Measurements from ENCODE around the gene CNNM2.
"Not testable (repeated sequence)": the region's sequence is repeated elsewhere in the genome, so short reads cannot be mapped to it uniquely, and the experiment has no call there.

Gene CNNM2

DNA sequence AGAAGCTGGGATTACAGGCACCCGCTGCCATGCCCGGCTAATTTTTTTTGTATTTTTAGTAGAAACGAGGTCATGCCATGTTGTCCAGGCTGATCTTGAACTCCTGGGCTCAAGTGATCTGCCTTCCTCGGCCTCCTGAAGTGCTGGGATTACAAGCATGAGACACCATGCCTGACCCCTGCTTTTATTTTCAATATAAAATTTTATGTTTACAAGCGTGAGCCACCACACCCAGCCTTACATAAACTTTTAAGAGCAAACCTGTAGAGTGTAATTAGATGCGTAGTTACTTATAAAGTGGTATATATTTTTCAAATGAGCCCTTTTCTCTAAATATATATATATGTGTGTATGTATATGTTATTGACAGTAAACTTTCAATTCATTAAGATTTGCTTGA lies 8.7 kb downstream of the CNNM2 start:
- DNase-seq (ENCODE audit: low spot score), result no peak

- no peak for DNase-seq (ENCODE audit: low spot score)
These were observed 9.4 kb downstream of the CNNM2 start for GRCh38 chr10:102927311-102928010.

DNA sequence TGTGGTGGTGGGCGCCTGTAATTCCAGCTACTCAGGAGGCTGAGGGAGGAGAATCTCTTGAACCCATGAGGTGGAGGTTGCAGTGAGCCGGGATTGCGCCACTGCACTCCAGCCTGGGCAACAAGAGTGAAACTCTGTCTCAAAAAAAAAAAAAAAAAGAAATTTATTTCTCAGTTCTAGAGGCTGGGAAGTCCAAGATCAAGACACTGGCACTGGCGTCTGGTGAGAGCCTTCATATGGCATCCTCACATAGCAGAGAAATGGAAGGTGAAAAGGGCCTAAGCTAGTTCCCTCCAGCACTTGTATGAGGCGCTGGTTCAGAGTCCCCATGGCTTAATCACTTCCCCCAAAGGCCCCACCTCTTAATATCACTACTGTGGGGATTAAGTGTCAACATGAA lies 10.3 kb downstream of the CNNM2 start:
- not testable (repeated sequence) for DNase-seq (ENCODE audit: low spot score)

GRCh38 chr10:102930720-102931119 lies 12.6 kb downstream of the CNNM2 start:
- no peak for DNase-seq (ENCODE audit: low spot score)

GRCh38 chr10:102931643-102932042 lies 13.5 kb downstream of the CNNM2 start:
- no peak for DNase-seq (ENCODE audit: low spot score)

- DNase-seq (ENCODE audit: low spot score), result no peak
These were observed 17.4 kb downstream of the CNNM2 start for GRCh38 chr10:102935505-102935904.

DNA sequence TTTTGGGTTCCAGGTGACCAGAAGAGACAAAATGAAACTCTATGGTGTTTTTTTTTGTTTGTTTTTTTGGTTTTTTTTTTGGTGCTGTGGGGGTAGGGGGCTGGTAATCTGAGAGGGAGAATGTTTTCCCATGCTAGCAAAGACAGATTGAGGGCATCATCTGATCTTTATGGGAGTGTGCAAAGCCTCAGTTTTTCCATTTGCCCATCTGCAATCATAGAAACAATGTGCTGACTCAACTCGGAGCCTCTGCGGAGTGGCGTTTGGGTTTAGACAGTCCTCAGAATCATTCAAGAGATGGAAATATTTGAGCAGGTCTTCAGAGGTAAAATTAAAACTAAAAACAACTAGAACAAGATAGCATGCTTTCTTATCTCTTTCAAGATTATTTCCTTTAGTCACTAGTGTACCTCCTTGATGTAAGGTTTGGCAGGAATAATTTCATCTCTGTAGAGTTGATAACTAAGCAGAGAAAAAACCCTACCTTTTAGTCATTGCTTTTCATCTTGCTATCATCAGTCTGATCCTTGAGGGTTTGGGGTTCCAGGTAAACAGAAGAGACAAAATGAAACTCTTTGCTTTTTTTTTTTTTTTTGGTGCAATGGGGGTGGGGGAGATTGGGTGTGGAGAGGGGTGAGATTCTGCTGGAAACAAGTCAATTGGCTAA lies 18.0 kb downstream of the CNNM2 start:
- DNase-seq (ENCODE audit: low spot score), result no peak

- no peak for DNase-seq (ENCODE audit: low spot score)
These were observed 23.3 kb downstream of the CNNM2 start for GRCh38 chr10:102941401-102941800.

DNA sequence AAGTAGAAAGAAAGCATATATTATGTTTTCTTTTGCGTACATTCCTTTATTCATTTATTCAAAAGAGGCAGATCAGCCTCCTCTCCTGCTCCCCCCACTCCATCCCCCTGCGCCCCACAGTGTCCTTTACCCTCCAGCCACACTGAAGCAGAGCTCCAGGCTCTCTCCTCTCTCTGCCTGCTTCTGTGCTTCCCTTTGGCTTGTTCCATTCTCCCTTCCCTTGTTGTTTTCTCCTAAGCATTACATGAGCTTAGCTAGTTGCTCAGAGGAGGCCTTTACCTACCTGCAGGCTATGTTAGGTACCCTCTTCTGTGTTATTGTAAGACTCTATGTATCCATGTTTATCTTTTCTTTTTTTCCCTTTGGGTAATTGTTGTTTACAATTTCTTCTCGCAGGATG lies 27.4 kb downstream of the CNNM2 start:
- no peak for DNase-seq (ENCODE audit: low spot score)

DNA sequence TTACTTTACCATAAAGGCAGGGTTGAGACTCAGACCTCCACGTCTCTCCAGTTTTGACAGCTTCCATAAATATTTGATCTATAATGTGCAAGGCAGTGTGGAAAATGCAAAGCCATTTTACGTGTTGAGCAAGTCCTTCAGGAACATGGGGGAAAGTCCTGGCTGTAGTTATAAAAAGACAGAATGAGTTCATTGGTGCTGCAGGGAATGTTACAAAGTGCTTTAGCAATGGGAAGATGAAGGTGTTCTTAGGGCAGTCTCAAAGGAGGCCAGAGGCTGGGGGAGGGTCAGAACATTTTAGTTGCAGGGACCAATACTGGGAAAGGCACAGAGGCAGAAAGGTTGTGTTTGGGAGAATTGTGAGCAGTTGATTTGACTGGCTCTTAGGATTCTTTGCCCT lies 27.9 kb downstream of the CNNM2 start:
- DNase-seq (ENCODE audit: low spot score), result no peak

DNA sequence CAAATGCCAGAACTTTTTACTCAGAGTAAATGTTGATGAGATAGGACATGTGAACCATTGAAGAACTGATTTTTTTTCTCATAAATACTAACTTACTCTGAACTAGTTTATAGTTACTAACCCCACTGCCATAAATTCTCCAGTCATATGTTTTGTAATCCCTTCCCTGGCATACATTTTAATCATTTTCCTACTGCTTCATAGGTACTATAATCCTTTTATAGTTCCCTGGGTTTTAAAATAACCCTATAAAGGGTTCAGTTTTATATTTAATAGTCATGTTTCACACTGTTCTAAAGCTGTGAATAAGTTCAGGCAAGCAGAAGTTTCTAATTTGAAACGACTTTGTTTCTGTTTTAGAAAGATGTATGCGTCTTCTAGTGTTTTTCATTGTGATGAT lies 28.9 kb downstream of the CNNM2 start:
- no peak for DNase-seq (ENCODE audit: low spot score)

DNA sequence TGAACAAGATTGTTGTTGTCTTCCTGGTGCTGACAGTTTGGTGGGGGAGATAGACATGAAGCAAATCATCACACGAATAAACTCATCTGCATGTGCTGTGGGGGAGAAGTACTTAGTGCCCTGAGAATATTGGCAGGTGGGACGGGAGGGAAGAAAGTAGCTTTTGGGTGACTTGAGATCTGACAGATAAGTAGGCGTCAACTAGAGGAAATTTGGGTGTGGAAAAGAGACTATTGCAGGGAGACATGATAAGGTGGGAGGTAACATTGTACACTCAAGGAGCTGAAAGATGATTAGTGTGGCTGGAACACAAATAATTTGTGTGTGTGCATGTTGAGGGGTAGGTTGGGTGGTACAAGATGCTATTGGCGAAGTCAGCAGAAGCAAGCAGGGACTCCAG lies 30.1 kb downstream of the CNNM2 start:
- no peak for DNase-seq (ENCODE audit: low spot score)

DNA sequence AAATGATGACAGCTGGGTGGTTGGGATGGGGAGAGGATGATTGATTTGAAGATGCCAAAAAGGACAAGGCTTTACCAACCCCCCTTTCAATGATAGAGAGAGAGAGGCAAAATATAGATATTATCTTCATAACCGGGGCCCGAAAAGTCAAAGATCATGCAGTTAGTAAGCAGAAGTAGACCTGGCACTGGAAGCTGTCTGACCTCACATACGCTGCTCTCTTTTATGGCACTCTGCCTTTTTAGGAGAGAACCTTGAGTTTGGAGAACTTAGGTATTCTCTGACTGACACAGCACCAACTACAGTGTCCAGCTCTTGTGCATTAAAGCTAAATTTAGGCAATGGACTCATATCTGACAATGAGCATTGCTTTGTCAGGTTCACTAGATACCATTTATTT lies 30.7 kb downstream of the CNNM2 start:
- DNase-seq (ENCODE audit: low spot score), result no peak

GRCh38 chr10:102949916-102950315 lies 31.8 kb downstream of the CNNM2 start:
- DNase-seq (ENCODE audit: low spot score), result no peak

GRCh38 chr10:102951316-102951715 lies 33.2 kb downstream of the CNNM2 start:
- DNase-seq (ENCODE audit: low spot score), result no peak

DNA sequence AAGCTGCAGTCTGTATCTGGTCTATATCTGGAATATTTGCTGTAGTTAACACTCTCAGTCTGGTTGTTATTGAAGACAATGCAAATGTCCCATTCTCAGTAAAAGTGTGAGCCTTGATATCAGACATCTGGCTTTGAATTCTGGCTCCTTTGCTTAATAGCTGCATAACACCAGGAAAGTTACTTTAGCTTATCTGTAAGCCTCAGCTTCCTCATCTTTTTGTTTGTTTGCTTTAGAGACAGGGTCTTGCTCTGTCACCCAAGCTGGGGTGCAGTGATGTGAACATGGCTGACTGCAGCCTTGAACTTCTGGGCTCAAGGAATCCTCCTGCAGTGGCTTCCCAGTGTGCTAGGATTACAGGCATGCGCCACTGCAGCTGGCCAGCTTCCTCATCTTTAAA lies 41.3 kb downstream of the CNNM2 start:
- no peak for DNase-seq (ENCODE audit: low spot score)

GRCh38 chr10:102960157-102960556 lies 42.1 kb downstream of the CNNM2 start:
- DNase-seq (ENCODE audit: low spot score), result no peak

GRCh38 chr10:102962267-102962666 lies 44.2 kb downstream of the CNNM2 start:
- no peak for DNase-seq (ENCODE audit: low spot score)

DNA sequence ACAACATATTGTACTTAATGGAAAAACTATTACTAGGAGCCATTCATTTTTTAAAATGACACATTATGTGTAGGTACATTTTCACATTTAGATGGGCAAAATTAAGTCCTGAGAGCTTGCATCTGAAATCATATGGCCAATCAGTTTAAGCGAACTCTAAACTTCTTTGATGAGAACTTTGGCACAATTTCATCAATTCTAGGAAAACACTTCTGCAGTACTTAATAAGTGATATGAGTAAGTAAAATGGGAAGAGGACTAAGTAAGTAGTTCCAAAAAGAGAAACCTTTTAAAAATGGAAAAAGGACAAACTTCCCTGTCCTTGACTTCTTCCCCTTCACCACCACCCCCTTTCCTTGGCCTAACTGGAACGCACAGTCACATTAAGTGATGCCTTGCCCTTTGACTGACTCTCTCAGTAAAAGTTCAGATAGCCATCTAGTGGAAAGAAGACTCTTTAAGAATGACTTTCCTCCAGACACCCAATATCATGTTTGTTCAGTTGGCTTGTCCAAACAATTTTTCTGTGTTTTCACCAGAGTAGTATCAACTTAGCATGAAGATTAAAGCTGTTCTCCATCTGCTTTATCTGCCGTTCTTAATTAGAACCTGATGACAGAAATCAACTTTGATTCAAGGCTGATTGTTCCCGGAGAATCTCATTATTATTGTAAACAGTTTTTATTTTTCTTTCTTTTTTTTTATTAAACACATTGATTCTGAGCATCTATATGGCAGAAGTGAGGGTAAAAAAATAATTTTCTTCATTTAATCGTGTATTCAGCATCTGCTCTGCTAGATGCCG lies 45.1 kb downstream of the CNNM2 start:
- no peak for DNase-seq (ENCODE audit: low spot score)

DNA sequence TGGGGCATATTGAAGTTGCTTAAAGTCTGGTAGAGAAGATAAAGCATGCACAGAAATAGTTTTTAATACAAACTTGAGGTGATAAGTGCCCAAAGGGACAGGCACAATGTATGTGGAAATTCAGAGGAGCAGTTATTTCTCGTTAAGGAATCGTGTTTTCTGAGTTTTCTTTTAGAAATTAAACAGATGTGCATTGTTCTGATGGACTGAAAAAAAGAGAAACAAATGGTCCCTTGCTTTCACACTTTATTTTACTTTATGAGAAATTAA lies 45.6 kb downstream of the CNNM2 start:
- no peak for DNase-seq (ENCODE audit: low spot score)

GRCh38 chr10:102964064-102964463 lies 46.0 kb downstream of the CNNM2 start:
- DNase-seq (ENCODE audit: low spot score), result not testable (repeated sequence)

DNA sequence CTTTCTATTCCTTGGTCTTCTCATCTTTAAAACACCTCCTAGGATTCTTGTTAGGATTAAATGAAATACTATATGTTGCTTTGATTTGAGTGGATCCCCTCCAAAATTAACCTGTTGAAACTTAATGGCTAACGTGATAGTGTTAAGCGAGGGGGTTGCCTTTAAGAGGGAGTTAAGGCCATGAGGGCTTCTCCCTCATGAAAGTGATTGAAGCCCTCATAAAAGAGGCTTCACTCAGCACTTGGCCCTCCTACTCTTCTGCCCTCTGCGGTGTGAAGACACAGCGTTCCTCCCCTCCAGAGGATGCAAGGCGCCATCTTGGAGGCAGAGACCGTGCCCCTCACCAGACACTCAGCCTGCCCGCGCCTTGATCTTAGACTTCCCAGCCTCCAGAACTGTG lies 46.6 kb downstream of the CNNM2 start:
- DNase-seq (ENCODE audit: low spot score), result no peak

DNA sequence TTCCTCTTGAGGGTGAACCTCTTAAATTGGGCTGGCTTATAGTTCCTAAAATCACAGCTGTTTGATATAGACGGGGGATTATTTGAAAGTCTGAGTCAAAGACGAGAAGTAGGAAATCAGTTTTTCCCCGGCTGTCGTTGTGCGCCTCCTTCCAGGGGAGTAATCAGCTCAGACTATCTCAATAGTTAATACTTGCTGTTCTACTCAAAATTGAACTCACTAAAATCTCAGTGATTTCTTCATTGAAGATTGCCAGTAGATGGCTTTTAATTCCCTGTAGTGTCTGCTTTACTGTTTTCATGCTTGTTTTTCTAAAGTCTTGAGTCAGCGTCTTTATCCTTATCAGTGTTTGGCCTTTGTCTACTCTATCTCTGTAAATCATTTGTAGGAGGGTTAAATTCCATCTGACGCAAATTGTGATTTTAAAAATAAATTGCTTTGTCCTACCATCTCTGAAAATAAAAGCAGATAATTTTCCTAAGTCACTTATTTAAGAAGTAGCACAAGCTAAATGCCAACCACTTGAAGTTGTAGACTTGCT lies 47.3 kb downstream of the CNNM2 start:
- no peak for DNase-seq (ENCODE audit: low spot score)
